GM13976 (cell line): ENCODE data around the gene FOS.

Experiments
- DNase-seq: peaks from one replicate; pipeline ENCODE4 v3.0.0; 2012; ENCODE audit warnings: low spot score
- in situ Hi-C: fragments of 300-500 bp; cut with MboI; formaldehyde crosslinking; loops from one replicate; pipeline ENCODE4 v1.12.0; 2022; ENCODE audit warnings: low sequenced_read_pairs, mixed read lengths, inconsistent platforms; ENCODE audit not compliant: unreplicated experiment
- TF ChIP-seq, protein P1 (sequence below): IDR thresholded peaks from 2 replicates; pipeline ENCODE4 v1.5.1; 2012; ENCODE audit warnings: borderline replicate concordance, mild to moderate bottlenecking; ENCODE audit not compliant: insufficient read depth; ENCODE audit errors: extremely low read depth, missing control alignments, control extremely low read depth

The FOS gene

DNA sequence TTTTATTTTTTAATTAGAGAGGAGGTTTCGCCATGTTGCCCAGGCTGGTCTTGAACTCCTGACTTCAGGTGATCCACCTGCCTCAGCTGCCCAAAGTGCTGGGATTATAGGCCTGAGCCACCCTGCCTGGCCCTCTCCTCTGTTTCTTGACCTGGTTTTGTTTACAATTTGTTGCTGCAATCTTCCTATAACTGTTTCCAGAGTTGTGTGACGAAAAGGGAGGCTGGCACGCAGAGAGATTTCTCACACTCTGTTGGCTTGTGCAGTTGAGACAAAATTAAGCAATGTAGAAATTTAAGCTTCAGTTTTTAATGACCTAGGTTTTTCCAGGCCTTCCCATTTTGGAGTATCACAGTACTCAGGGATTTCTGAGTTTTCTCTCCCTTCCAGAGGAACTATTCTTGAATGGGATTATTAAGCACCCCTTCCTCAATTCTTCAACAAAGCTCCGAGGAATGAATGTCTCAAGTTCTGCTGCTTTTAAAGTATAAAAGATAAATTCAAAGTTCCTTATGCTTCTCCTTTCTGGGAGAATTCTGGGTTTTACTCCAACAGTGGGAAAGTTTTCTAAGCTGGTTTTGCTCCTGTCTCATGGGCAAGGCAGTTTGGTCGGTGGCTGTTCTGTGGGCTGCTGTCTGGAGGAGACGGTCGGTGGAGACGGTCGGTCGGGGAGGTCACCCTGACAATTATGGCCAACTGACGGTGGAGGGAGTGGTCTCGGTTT lies 20.4 kb upstream of the FOS start:
- TF ChIP-seq, protein P1, sequence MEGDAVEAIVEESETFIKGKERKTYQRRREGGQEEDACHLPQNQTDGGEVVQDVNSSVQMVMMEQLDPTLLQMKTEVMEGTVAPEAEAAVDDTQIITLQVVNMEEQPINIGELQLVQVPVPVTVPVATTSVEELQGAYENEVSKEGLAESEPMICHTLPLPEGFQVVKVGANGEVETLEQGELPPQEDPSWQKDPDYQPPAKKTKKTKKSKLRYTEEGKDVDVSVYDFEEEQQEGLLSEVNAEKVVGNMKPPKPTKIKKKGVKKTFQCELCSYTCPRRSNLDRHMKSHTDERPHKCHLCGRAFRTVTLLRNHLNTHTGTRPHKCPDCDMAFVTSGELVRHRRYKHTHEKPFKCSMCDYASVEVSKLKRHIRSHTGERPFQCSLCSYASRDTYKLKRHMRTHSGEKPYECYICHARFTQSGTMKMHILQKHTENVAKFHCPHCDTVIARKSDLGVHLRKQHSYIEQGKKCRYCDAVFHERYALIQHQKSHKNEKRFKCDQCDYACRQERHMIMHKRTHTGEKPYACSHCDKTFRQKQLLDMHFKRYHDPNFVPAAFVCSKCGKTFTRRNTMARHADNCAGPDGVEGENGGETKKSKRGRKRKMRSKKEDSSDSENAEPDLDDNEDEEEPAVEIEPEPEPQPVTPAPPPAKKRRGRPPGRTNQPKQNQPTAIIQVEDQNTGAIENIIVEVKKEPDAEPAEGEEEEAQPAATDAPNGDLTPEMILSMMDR = no peak
- in situ Hi-C loops = no loop called here
- peak; percentile 35 for DNase-seq

DNA sequence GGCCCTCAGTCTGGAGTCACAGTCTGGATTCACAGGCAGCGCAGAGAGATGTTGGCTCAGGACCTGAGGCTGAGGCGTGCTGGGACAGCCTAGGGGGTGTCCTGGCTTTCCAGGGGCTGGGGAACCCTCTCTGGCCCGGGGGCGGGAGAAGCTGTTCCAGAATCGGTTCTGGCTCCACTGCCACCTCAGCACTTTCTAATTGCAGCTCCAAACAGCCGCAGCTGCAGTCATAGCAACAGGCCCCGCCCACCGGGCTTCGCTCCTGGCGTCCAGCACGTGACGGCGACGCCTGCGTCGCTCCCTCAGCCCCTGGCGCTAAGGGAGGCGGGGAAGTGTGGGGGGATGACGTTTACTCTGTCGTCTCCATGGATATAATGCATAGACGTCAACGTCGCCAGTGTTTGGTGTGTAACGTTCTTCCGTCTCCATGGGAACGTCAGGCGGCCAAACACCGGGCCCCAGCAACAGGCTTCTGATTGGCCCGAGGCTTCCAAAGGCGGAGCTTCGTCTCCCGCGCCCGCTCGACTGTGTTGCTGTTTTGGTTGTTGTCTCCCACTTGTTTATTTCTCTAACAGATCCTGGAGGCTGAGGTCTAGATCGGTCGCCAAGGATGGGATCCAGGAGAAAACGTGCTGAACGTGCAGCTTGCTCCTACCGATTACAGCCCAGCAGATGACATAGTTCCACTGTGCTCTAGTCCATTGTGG lies 19.7 kb upstream of the FOS start:
- peak; percentile 96 for DNase-seq
- TF ChIP-seq, protein P1 = no peak
- in situ Hi-C loops = no loop called here

DNA sequence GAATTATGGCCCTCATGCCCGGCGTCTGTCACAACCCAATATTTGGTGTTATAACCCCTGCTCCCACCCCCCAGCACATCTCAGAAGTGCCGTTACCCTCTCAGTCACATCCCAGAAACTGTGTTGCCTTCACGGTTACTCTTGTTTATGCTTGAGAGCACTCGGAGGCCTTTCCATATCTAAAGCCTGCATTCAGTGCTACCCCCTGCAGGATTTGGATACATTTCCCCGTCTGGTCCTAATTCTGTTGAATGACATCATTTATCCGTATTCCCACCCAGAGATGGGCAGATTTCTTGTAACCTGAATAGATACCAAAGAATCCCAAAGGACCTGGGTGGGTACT lies 19.1 kb upstream of the FOS start:
- in situ Hi-C loops = no loop called here
- TF ChIP-seq, protein P1 = no peak
- no peak for DNase-seq

DNA sequence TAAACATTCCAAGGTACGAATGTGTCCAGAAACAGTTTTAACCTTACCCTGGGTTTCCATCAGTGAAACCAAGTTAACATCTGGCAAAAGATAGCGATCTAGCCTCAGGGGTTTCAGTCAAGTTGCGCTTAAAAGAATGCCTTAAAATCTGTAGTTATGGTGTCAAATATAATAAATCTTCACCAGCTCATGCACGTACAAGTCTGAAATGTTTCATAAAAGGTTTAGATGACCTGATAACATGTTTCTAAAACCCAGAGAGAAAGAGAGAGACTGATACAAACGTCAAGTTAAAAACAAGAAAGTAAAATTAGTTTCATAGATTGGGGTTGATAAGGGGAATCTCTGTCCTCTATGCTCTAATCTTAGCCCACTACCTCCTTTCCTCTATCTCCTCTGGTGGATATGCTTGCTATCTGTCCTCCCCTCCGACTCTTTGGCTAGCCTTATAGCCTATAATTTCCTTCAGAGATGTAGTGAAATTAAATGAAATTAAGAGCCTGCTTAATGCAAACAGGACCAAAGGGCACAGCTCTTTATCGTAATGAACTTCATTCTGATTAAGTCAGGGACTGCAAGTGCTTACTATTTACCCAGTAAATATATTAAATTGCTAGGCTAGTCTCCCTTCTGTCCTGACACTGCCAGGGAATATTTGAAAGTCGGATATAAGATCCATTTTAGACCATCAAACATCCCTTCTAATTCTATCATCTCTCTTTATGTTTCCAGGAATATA lies 18.4 kb upstream of the FOS start:
- TF ChIP-seq, protein P1 = no peak
- DNase-seq = no peak
- in situ Hi-C loops = no loop called here

DNA sequence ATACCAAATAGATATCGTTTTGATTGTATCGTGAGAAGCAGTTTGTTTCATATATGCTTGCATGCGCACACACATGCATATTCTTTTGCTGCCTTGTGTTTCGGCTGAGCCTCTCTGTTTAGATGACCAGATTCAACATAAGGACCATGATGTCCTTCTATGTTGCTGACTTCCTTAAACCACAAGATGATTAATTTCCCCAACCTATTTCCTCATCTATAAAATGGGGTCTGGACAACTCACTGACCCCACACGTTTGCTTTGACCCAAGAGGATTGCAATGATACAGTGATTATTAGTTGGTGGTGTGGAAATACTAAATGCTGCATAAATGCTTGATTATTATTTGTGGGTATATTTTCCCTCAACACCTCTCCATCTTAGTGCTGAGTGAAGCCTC lies 16.8 kb upstream of the FOS start:
- DNase-seq = no peak
- in situ Hi-C loops = no loop called here
- TF ChIP-seq, protein P1 = no peak

DNA sequence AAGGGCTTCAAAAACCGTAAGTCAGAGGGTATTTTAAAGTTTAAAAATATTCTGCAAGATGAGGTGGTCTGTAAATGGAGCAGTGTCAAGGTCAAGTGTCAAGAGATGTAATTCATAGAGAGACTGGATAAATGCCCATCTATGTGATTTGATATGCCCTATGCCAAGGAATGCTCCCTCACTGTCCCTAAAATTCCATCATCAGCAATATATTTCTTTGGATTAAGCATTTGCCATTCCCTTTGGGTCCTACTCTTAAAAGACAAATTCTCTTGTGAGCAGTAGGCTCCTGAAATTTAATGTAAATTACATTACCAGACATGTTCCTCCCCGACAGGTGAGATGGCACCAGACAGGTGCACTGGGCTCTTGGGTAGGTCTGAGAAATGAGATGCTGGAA lies 16.0 kb upstream of the FOS start:
- TF ChIP-seq, protein P1 = no peak
- in situ Hi-C loops = no loop called here
- DNase-seq = no peak
